ENCODE measurements around the gene ZNF280B.

The ZNF280B gene

DNA sequence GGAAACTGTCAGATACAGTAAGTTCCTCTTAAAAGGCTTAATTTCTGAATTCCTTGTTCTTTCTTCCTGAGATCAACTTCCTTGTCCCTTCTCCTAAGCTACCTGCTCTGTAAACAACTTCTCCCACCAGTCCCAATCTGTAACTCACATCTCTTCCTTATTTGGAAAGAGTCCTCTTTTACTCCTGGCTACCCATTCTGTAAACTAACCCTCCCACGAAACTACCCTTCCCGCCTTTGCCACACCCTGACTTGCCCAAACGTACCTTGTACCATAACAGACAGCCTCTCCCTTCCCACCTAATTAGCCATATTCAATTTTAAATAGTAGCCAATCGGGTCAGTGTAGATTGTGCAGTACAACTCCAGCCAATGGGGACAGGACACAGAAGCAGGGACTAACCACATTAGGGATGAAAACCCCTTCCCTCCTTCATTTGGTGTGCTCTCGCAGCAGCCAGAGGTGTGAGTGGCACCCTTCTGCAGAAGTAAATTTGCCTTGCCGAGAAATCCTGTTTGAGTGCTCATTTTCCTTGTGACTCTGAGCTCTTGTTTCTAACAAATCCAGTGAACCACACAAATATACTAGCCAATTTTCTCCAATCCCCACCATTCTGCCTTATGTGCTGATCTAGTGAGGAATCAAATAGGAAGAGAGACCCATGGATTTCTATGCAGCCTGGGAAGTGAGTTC is 49.5 kb downstream of the ZNF280B start:
- Histone ChIP-seq H3K36me3 (ENCODE audit: insufficient read depth, low read length) (no peaks in the 10 kb centered on the region), H3K4me3 (ENCODE audit: low read depth, low read length, poor library complexity, severe bottlenecking) (no peak overlapping the region), H3K9ac (ENCODE audit: low read length) (no peak overlapping the region), H3K4me1 (ENCODE audit: insufficient read depth, low read length, severe bottlenecking) (peaks cover 13% of the 10 kb centered on the region), H3F3A (ENCODE audit: insufficient read depth, low read length) (no peaks in the 10 kb centered on the region), H3K9me3 (ENCODE audit: low read length) (peaks cover 21% of the 10 kb centered on the region), H3K4me2 (ENCODE audit: low read length) (no peak overlapping the region), H4K20me1 (ENCODE audit: insufficient read depth, low read length) (no peaks in the 10 kb centered on the region), H3K27me3 (ENCODE audit: insufficient read depth, low read length) (no peaks in the 10 kb centered on the region; the same call in 1 of the 2 replicates), H3K79me2 (ENCODE audit: insufficient read depth, low read length) (no peaks in the 10 kb centered on the region), H3K9me2 (ENCODE audit: low read depth, low read length) (no peaks in the 10 kb centered on the region), H2AFZ (ENCODE audit: low read length) (no peak overlapping the region), H3K27ac (ENCODE audit: low read depth, low read length, poor library complexity, severe bottlenecking) (no peak overlapping the region)
- TF ChIP-seq EZH2 (IDR thresholded peaks at IDR 0.05; ENCODE audit: borderline replicate concordance, low read length) (no peak), CTCF (IDR thresholded peaks at IDR 0.05; ENCODE audit: low read length) (no peak)

GRCh38 chr22:22458387-22458786 is 50.2 kb downstream of the ZNF280B start:
- no peaks in the 10 kb centered on the region for H3K79me2 ChIP-seq (ENCODE audit: insufficient read depth, low read length)
- no peaks in the 10 kb centered on the region; the same call in 1 of the 2 replicates for H3K27me3 ChIP-seq (ENCODE audit: insufficient read depth, low read length)
- H3K9me3 ChIP-seq (ENCODE audit: low read length), result peaks cover 27% of the 10 kb centered on the region
- no peak overlapping the region for H3K4me3 ChIP-seq (ENCODE audit: low read depth, low read length, poor library complexity, severe bottlenecking)
- no peak overlapping the region for H3K9ac ChIP-seq (ENCODE audit: low read length)
- no peak overlapping the region for H3K27ac ChIP-seq (ENCODE audit: low read depth, low read length, poor library complexity, severe bottlenecking)
- H3K36me3 ChIP-seq (ENCODE audit: insufficient read depth, low read length), result no peaks in the 10 kb centered on the region
- no peaks in the 10 kb centered on the region for H4K20me1 ChIP-seq (ENCODE audit: insufficient read depth, low read length)
- no peak overlapping the region for H3K4me2 ChIP-seq (ENCODE audit: low read length)
- H3K4me1 ChIP-seq (ENCODE audit: insufficient read depth, low read length, severe bottlenecking), result peaks cover 7% of the 10 kb centered on the region
- no peak for TF ChIP-seq EZH2 (IDR thresholded peaks at IDR 0.05; ENCODE audit: borderline replicate concordance, low read length)
- no peak for TF ChIP-seq CTCF (IDR thresholded peaks at IDR 0.05; ENCODE audit: low read length)
- H3K9me2 ChIP-seq (ENCODE audit: low read depth, low read length), result no peaks in the 10 kb centered on the region
- H2AFZ ChIP-seq (ENCODE audit: low read length), result no peak overlapping the region
- no peaks in the 10 kb centered on the region for H3F3A ChIP-seq (ENCODE audit: insufficient read depth, low read length)

DNA sequence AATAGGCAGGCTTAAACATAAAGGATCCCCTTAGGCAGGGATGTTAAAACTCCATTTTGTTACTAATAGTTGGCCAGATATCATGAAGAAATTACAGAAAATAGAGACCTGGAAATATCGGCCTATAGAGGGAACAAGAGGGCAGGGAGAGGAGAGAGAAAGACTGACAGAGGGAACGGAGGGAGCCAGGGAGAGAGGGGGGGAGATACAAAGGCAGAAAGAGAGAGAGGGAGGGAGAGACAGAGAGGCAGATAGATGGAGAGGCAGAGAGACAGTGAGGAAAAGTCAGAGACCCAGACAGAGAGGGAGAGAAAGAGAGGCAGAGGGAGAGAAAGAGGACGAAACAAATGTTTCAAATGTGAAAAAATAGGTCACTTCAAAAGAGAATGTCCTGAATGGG is 53.5 kb downstream of the ZNF280B start:
- H3K9me2 ChIP-seq (ENCODE audit: low read depth, low read length), result no peaks in the 10 kb centered on the region
- H3K4me3 ChIP-seq (ENCODE audit: low read depth, low read length, poor library complexity, severe bottlenecking), result no peak overlapping the region
- no peak overlapping the region for H3K4me2 ChIP-seq (ENCODE audit: low read length)
- peaks cover 11% of the 10 kb centered on the region for H3K4me1 ChIP-seq (ENCODE audit: insufficient read depth, low read length, severe bottlenecking)
- H3K36me3 ChIP-seq (ENCODE audit: insufficient read depth, low read length), result no peaks in the 10 kb centered on the region
- H3F3A ChIP-seq (ENCODE audit: insufficient read depth, low read length), result no peaks in the 10 kb centered on the region
- no peak overlapping the region for H3K27ac ChIP-seq (ENCODE audit: low read depth, low read length, poor library complexity, severe bottlenecking)
- peaks cover 32% of the 10 kb centered on the region for H3K9me3 ChIP-seq (ENCODE audit: low read length)
- H3K79me2 ChIP-seq (ENCODE audit: insufficient read depth, low read length), result no peaks in the 10 kb centered on the region
- no peak overlapping the region for H3K9ac ChIP-seq (ENCODE audit: low read length)
- H4K20me1 ChIP-seq (ENCODE audit: insufficient read depth, low read length), result no peaks in the 10 kb centered on the region
- TF ChIP-seq EZH2 (IDR thresholded peaks at IDR 0.05; ENCODE audit: borderline replicate concordance, low read length) (no peak), CTCF (IDR thresholded peaks at IDR 0.05; ENCODE audit: low read length) (no peak)
- H2AFZ ChIP-seq (ENCODE audit: low read length), result no peak overlapping the region
- H3K27me3 ChIP-seq (ENCODE audit: insufficient read depth, low read length), result no peaks in the 10 kb centered on the region; the same call in 1 of the 2 replicates

Measured in OCI-LY1 (cell line).